ENCODE results near the gene NMNAT3.

GRCh38 chr3:139557041-139557440 is 120.7 kb downstream of the NMNAT3 start:
- TF ChIP-seq CTCF (IDR thresholded peaks at IDR 0.05) (no peak), POLR2A (IDR thresholded peaks at IDR 0.05) (no peak), EP300 (IDR thresholded peaks at IDR 0.05) (no peak)
